Right atrium auricular region (tissue), 2 donors: ENCODE measurements around the gene BCAM. TPM values are rescaled to one million over a fixed set of nuclear protein-coding genes. Genes with fewer than 3 reads are reported as not detected.

Source experiments
- DNase-seq: peaks from one replicate; pipeline ENCODE4 v3.0.0-alpha.2; 2019; ENCODE audit warnings: low spot score
- H3K27ac ChIP-seq, 2 donors: fragments of 200-600 bp; sonication (generic); 1 replicate in 1 of 2; 2 replicates in 1 of 2; pipeline ENCODE4 v1.5.1; 2016 to 2019
- H3K27me3 ChIP-seq, 2 donors: fragments of 200-600 bp; sonication (generic); one replicate each; pipeline versions ENCODE4 v1.5.1 to v1.6.0; 2017 to 2019
- H3K36me3 ChIP-seq: fragments of 200-600 bp; sonication (generic); one replicate; pipeline ENCODE4 v1.5.1; 2016
- H3K4me1 ChIP-seq, 2 donors: fragments of 200-600 bp; sonication (generic); one replicate each; pipeline versions ENCODE4 v1.5.1 to v1.6.0; 2017 to 2019
- H3K4me3 ChIP-seq, 2 donors: fragments of 200-600 bp; sonication (generic); 1 replicate in 1 of 2; 2 replicates in 1 of 2; pipeline ENCODE4 v1.5.1; 2017 to 2019; ENCODE audit warnings: mild to moderate bottlenecking in 1 of 2, moderate library complexity in 1 of 2
- H3K9me3 ChIP-seq, 2 donors: fragments of 200-600 bp; sonication (generic); one replicate each; pipeline ENCODE4 v1.5.1; 2019
- CTCF ChIP-seq, 2 donors: fragments of 200-600 bp; sonication (generic); IDR thresholded peaks; one replicate each; pipeline ENCODE4 v1.5.1; 2019; ENCODE audit warnings: antibody characterized with exemption in 2 of 2
- total RNA-seq, 2 donors: library from RNA; depleted of rRNA; stranded (reverse); fragments of >200 nt; gene quantifications; one replicate each; pipeline ENCODE4 v1.1.0, GENCODE V29; 2016

The BCAM gene
- total RNA-seq: 100 to 1,000 TPM in 1 of 2 donors, 10 to 100 TPM in 1; 82.1 to 102 TPM

- peak within 1 kb of the TSS; percentile 56 to 75 for H3K27ac ChIP-seq
- peak within 1 kb of the TSS; percentile 63 to 66 for H3K4me3 ChIP-seq
- H3K36me3 ChIP-seq: peaks cover 9% of the 10 kb centered on the region
- peaks cover 0 to 31% of the 10 kb centered on the region in 2 donors for H3K4me1 ChIP-seq
- peak in 1 of 2 donors; percentile 8 for TF ChIP-seq CTCF (IDR thresholded peaks at IDR 0.05)
- H3K9me3 ChIP-seq: no peaks in the 10 kb centered on the region
- DNase-seq: no peak
- no peaks in the 10 kb centered on the region for H3K27me3 ChIP-seq
Observed at GRCh38 chr19:44808463-44809371, at the start of gene BCAM. Gene BCAM, plus strand, starts transcription at chr19:44809103. Its CDS starts 22 bp downstream, at chr19:44809125.

- H3K27ac ChIP-seq: no peak overlapping the region
- DNase-seq: no peak
- TF ChIP-seq CTCF (IDR thresholded peaks at IDR 0.05): no peak
- no peaks in the 10 kb centered on the region for H3K9me3 ChIP-seq
- peaks cover 17% of the 10 kb centered on the region for H3K36me3 ChIP-seq
- H3K4me1 ChIP-seq: peaks cover 0 to 22% of the 10 kb centered on the region in 2 donors
- H3K27me3 ChIP-seq: no peaks in the 10 kb centered on the region
- H3K4me3 ChIP-seq: no peak overlapping the region
Observed at GRCh38 chr19:44762038-44762437, 46.9 kb upstream of the BCAM start.

GRCh38 chr19:44765033-44765948 is 43.6 kb upstream of the BCAM start:
- H3K4me1 ChIP-seq: peaks cover 0 to under 1% of the 10 kb centered on the region in 2 donors
- no peak overlapping the region for H3K27ac ChIP-seq
- H3K9me3 ChIP-seq: no peaks in the 10 kb centered on the region
- H3K27me3 ChIP-seq: no peaks in the 10 kb centered on the region
- H3K36me3 ChIP-seq: peaks cover 2% of the 10 kb centered on the region
- no peak for TF ChIP-seq CTCF (IDR thresholded peaks at IDR 0.05)
- no peak overlapping the region for H3K4me3 ChIP-seq
- no peak for DNase-seq

- H3K27ac ChIP-seq: no peak overlapping the region
- peaks cover 0 to 7% of the 10 kb centered on the region in 2 donors for H3K4me1 ChIP-seq
- no peak for TF ChIP-seq CTCF (IDR thresholded peaks at IDR 0.05)
Observed at GRCh38 chr19:44765949-44766335, 43.0 kb upstream of the BCAM start.

GRCh38 chr19:44767295-44768180 is 41.4 kb upstream of the BCAM start:
- Histone ChIP-seq H3K36me3 (no peaks in the 10 kb centered on the region), H3K27me3 (no peaks in the 10 kb centered on the region), H3K4me1 (peaks cover 0 to 7% of the 10 kb centered on the region in 2 donors), H3K4me3 (no peak overlapping the region), H3K27ac (no peak overlapping the region), H3K9me3 (no peaks in the 10 kb centered on the region)
- no peak for TF ChIP-seq CTCF (IDR thresholded peaks at IDR 0.05)
- no peak for DNase-seq

More at GRCh38 chr19:44765949-44766335, 43.0 kb upstream of the BCAM start:
- no peak for DNase-seq
- H3K27me3 ChIP-seq: no peaks in the 10 kb centered on the region
- H3K9me3 ChIP-seq: no peaks in the 10 kb centered on the region
- H3K36me3 ChIP-seq: no peaks in the 10 kb centered on the region
- no peak overlapping the region for H3K4me3 ChIP-seq
